GM13976 (cell line): Measurements from ENCODE around the gene XKRX.

ENCODE experiments used
- DNase-seq: peaks from one replicate; pipeline ENCODE4 v3.0.0; 2012; ENCODE audit warnings: low spot score
- in situ Hi-C: fragments of 300-500 bp; cut with MboI; formaldehyde crosslinking; loops from one replicate; pipeline ENCODE4 v1.12.0; 2022; ENCODE audit warnings: low sequenced_read_pairs, mixed read lengths, inconsistent platforms; ENCODE audit not compliant: unreplicated experiment
- TF ChIP-seq, protein P1 (sequence below): IDR thresholded peaks from 2 replicates; pipeline ENCODE4 v1.5.1; 2012; ENCODE audit warnings: borderline replicate concordance, mild to moderate bottlenecking; ENCODE audit not compliant: insufficient read depth; ENCODE audit errors: extremely low read depth, missing control alignments, control extremely low read depth

XKRX gene

DNA sequence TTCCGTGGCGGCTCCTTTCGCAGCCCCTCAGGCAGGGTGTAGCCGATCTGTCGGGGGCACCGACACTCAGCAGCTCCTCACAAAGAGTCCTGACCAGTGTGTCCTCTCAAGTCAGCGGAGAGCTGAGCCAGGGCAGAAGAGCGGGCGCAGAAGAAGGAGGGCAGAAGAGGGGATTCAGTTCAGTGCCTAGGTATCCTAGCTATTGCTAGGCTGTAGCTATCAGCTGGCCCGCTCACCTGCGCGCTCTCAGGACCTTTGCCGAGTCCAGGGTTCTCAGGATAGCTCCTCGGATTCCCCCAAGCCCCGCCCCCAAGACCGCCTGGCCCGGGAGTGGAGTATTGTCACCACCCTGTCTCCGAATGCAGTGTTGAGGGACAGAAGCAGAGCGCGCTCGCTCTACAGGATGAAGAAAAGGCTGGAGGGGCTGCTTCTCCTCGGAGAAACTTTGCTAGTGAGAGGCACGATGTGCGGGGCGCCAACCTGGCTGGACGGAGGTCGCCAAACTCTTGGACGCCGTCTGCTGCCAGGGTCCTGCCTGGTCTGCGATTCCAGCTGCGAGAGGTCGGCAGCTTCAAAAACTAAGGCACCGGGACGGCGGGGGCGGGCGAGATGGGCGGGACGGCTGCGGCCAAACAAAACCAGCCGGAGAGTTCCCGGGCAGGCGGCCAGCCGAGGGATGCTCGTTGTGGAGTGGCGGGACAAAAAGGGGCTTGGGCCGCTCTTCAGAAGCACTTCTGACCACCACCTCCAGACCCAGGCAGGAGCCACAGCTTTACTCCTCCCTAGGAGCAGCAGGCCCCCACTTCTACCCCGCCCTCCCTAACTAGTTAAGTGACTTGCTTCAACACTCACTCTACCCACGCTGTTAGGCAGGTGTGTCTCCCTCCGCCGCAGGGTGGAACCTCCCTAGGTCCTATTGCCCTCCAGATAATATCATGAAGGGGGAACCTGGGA, at the start of gene XKRX:
Gene XKRX, minus strand, starts transcription at position 258 of the 954 bp plus-strand sequence. CDS start 613 bp downstream, outside the sequence.
- peak; percentile 49 for DNase-seq
- in situ Hi-C loops, result no loop called here
- TF ChIP-seq, protein P1, sequence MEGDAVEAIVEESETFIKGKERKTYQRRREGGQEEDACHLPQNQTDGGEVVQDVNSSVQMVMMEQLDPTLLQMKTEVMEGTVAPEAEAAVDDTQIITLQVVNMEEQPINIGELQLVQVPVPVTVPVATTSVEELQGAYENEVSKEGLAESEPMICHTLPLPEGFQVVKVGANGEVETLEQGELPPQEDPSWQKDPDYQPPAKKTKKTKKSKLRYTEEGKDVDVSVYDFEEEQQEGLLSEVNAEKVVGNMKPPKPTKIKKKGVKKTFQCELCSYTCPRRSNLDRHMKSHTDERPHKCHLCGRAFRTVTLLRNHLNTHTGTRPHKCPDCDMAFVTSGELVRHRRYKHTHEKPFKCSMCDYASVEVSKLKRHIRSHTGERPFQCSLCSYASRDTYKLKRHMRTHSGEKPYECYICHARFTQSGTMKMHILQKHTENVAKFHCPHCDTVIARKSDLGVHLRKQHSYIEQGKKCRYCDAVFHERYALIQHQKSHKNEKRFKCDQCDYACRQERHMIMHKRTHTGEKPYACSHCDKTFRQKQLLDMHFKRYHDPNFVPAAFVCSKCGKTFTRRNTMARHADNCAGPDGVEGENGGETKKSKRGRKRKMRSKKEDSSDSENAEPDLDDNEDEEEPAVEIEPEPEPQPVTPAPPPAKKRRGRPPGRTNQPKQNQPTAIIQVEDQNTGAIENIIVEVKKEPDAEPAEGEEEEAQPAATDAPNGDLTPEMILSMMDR, result no peak

DNA sequence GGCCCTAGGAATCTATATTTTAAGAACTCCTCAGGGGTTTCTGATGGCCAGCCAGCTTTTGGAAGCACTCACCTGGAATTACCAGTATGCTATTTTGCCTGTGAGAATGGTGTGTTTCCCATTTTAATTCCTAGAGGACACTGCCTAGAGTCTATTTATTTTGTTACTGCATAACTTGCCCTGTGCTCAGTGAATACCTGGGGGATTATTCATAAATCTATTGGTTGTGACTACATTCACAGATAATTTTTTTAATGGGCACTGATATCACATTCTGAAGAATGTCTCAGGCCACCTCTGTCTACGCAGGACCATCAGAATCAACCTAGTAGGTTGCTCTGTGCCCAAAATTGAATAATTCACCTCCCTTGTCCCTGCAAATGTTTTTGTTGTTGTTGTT, 47.5 kb upstream of the XKRX start:
- TF ChIP-seq, protein P1, result no peak
- DNase-seq, result no peak
- in situ Hi-C loops, result no loop called here

DNA sequence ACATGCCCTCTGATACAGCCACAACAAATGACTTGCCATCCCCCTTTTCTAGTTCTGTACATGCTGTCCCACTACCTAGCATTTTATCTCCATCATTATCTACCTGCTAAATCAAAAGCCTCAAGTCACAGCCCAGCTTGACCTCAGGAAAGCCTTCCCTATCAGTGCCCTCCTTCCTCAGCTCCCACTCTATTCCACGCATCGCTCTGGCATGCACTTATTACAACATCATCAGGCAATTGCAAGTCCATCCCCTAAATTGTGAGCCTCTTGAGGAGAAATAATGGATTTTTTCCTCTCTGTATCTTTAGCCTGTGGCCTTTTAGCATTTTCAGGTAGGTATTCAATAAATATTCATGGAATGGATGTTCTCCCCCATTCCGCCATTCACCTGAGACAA, 46.5 kb upstream of the XKRX start:
- in situ Hi-C loops, result no loop called here
- TF ChIP-seq, protein P1, result no peak
- no peak for DNase-seq

DNA sequence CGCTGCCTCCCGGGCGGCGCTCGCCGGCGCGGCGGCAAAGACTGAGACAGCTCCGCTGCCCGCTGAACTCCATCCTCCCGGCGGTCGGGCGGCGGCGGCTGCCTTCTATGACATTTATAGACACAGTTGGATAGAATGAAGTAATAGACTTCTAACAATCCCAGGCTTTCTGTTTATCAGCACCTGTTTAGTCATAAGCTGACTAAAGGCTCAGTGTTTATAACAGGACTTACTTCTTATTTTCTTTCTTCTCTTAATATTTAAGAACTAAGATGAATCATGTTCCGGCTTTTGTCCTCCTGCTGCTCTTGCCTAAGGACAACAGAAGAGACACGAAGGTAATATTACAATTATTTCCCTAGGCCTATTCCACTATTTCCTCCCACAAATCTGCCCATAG, 44.7 kb upstream of the XKRX start:
- no peak for DNase-seq
- in situ Hi-C loops, result no loop called here

DNA sequence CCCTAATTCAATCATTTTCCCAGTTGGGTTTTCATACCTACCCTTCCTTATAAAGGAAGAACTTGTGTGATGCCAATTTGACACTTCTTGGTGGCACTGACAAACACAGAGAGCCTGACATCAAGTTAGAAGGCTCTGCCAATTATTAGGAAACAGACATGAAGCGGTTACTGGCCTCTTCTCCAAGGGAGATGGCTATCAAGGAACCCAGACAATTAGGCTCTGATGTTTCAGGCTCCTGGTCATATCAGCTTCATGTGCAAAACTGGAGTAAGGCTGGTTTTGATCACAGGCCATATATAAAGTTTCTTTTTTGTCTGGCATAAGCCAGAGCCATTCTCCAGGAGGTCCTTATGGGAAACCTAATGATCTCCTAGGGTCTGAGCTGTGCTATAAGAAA, 41.2 kb upstream of the XKRX start:
- no peak for DNase-seq
- TF ChIP-seq, protein P1, result no peak
- in situ Hi-C loops, result no loop called here

More for the DNA sequence above, 44.7 kb upstream of the XKRX start:
- TF ChIP-seq, protein P1, result no peak

DNA sequence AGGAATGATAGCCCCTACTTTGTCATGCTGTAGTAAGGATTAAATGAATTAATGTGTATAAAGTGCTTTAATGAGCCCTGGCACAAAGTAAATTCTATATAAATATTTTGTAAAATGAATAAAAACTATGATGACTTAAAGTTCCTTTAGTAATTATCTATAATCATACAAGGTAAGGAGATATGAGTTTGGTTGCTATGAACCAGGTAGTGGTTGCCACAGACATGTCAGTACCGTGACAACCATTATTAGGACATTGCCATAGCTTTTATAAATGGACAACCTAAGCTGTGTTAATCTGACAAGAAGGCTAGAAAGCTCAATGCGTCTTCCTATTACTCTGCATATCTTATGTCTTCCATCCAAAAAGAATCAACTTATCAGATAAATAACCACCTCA, 40.7 kb upstream of the XKRX start, which contains the start of gene ARL13A:
Gene ARL13A, plus strand, starts transcription at position 301 of the 400 bp plus-strand sequence. CDS start 3,982 bp downstream, outside the sequence.
- DNase-seq, result no peak
- TF ChIP-seq, protein P1, result no peak
- in situ Hi-C loops, result no loop called here
